Brain microvascular endothelial cell (primary cell): ENCODE measurements around the gene FIBCD1.
A peak's percentile ranks its signal among the peaks of the same experiment; 100 is the strongest.

Experiments used
- DNase-seq: peaks from one replicate; pipeline ENCODE4 v3.0.0-alpha.2; 2020
- H3K27ac ChIP-seq: fragments of 250-450 bp; sonication (Bioruptor Pico); 2 replicates; pipeline ENCODE4 v1.5.1; 2020; ENCODE audit warnings: mild to moderate bottlenecking, moderate library complexity
- H3K27me3 ChIP-seq: fragments of 250-450 bp; sonication (Bioruptor Pico); replicated peaks from 2 replicates; pipeline ENCODE4 v1.5.1; 2020; ENCODE audit warnings: mild to moderate bottlenecking
- H3K36me3 ChIP-seq: fragments of 250-450 bp; sonication (Bioruptor Pico); replicated peaks from 2 replicates; pipeline ENCODE4 v1.5.1; 2020; ENCODE audit warnings: mild to moderate bottlenecking
- H3K4me3 ChIP-seq: 2 replicates; pipeline ENCODE4 v1.5.1; 2011; ENCODE audit warnings: low read depth, mild to moderate bottlenecking, control low read depth, low read length, moderate library complexity
- in situ Hi-C: cut with HindIII; loops from 2 replicates; pipeline ENCODE4 v1.10.0; 2017; ENCODE audit warnings: low sequenced_read_pairs, low pct_ligation_motif_present
- TF ChIP-seq, protein P1 (sequence below): IDR thresholded peaks from 2 replicates; pipeline ENCODE4 v1.5.1; 2011; ENCODE audit warnings: low read depth, mild to moderate bottlenecking, moderate library complexity, low read length, control low read depth, inconsistent platforms; ENCODE audit errors: missing control alignments

Gene FIBCD1

DNA sequence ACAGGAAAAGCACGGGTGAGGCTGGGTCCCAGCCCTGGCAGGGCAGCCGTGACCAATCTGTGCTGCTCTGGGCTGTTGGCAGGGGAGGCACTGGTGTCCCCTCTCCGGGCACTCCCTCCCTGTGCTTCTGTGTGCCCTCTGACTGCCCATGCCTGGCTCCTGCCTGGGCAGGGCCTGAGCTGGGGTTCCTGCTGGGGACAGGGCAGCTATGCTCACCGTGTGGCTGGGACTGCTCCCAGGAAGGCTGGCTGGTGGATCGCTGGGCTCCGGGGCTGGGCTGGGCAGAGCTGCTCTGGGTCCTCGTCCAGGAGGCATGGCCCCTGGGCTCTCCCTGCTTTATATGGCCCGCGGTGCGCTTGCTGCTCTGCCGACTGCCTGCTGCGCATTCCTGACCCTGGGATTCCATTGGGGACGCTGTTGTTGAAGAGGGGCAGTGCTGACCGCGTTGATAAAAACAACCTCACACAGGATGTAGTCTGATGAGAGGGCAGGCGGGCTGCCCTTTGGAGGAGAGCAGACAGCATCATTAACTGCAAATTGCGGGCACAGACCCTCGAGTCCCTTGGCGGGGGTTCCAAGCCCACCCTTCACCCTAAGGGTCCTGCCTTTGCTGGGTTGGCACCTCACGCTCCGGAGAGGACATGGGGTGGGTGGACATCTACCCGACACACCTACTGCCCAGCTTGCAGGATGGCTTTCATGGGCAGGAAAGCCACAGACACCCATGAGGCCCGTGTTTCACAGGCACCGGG lies 43.4 kb downstream of the FIBCD1 start:
- no peak overlapping the region for H3K4me3 ChIP-seq
- TF ChIP-seq, protein P1, sequence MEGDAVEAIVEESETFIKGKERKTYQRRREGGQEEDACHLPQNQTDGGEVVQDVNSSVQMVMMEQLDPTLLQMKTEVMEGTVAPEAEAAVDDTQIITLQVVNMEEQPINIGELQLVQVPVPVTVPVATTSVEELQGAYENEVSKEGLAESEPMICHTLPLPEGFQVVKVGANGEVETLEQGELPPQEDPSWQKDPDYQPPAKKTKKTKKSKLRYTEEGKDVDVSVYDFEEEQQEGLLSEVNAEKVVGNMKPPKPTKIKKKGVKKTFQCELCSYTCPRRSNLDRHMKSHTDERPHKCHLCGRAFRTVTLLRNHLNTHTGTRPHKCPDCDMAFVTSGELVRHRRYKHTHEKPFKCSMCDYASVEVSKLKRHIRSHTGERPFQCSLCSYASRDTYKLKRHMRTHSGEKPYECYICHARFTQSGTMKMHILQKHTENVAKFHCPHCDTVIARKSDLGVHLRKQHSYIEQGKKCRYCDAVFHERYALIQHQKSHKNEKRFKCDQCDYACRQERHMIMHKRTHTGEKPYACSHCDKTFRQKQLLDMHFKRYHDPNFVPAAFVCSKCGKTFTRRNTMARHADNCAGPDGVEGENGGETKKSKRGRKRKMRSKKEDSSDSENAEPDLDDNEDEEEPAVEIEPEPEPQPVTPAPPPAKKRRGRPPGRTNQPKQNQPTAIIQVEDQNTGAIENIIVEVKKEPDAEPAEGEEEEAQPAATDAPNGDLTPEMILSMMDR, result no peak
- in situ Hi-C loops, result no loop called here
- peaks cover 38% of the 10 kb centered on the region for H3K36me3 ChIP-seq
- DNase-seq, result peak; percentile 7
- peaks cover 44% of the 10 kb centered on the region for H3K27me3 ChIP-seq
- H3K27ac ChIP-seq, result peak overlapping the region; percentile 7

DNA sequence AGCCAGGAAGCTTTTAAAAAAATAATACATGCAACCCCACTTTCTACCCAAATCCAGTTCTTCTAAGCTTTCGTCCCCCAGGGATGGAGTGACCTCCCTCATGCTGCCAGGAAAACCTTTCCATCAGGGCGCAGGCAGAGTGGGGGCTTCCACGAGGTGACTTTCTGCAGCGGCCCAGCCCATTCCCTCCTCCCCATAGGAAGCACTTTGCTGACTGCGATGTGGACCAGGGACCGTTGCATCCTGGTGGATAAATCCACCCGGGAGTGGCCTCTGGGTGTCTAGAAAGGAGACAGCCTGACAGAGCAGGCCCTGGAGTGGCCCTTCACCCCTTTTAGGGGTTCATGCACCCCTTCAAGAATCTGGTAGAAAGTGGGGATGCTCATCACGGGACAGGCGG lies 44.0 kb downstream of the FIBCD1 start:
- H3K27me3 ChIP-seq, result peaks cover 38% of the 10 kb centered on the region
- DNase-seq, result no peak
- peak overlapping the region; percentile 7 for H3K27ac ChIP-seq
- peaks cover 44% of the 10 kb centered on the region for H3K36me3 ChIP-seq
- TF ChIP-seq, protein P1, result no peak
- in situ Hi-C loops, result no loop called here
- no peak overlapping the region for H3K4me3 ChIP-seq

DNA sequence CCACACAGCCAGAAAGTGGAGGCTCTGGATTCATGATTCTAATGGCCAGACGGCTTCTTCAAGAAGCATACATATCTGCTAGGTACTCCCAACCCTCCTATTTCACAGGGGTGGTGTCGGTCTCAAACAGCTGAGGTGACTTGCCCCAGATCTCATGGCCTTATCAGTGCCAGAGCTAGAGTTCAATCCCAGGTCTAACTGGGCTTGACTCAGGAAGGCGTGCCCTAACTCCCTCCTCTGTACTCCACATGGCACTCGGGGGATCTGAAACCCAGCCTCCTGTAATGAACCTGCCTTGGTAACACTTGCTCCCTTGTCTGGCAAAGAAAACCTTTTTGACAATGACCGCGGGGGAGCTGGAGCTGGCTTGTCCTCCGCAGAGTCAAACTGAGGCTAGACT lies 44.5 kb downstream of the FIBCD1 start:
- DNase-seq, result no peak
- Histone ChIP-seq H3K27me3 (peaks cover 33% of the 10 kb centered on the region), H3K36me3 (peaks cover 48% of the 10 kb centered on the region), H3K4me3 (no peak overlapping the region), H3K27ac (no peak overlapping the region)
- TF ChIP-seq, protein P1, result no peak
- in situ Hi-C loops, result no loop called here

DNA sequence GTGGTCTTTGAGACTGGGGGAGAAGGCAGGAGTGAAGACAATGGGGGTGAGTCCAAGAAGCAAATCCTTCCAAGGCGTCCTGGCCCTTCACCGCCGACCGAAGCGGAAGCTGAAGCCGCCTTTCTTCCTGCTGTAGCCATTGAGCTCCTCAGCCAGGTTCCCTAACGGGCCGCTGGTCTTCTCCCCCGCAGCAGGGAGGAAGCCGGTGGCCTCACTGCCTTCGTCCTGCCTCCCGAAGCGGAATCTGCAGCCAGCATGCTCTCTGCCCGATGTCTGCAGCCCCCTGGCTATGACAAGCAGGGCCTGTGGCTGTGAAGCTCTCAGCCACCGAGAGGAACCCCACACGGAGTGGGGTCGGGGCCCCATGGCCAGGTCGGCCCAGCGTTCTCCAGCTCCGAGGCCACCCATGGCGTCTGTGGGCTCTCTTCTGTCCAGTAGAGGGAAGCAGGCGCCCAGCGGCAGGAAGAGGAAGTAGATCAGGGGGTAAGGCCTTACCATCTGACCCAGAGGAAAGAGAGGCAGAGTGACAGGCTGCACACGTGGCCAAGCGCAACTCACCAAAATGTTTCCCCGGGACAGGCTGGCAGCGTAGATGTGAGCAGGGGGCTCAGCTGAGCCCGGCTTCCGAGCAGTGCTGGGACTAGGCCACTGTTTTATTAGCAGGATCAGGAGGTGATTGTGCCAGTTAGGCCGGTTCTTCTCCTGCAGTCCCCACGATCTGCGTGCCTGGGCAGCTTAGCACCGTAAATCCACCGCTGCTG lies 45.5 kb downstream of the FIBCD1 start:
- H3K27me3 ChIP-seq, result peaks cover 27% of the 10 kb centered on the region
- H3K27ac ChIP-seq, result no peak overlapping the region
- no peak for DNase-seq
- in situ Hi-C loops, result no loop called here
- TF ChIP-seq, protein P1, result peak; percentile 72
- H3K4me3 ChIP-seq, result no peak overlapping the region
- H3K36me3 ChIP-seq, result peaks cover 57% of the 10 kb centered on the region

DNA sequence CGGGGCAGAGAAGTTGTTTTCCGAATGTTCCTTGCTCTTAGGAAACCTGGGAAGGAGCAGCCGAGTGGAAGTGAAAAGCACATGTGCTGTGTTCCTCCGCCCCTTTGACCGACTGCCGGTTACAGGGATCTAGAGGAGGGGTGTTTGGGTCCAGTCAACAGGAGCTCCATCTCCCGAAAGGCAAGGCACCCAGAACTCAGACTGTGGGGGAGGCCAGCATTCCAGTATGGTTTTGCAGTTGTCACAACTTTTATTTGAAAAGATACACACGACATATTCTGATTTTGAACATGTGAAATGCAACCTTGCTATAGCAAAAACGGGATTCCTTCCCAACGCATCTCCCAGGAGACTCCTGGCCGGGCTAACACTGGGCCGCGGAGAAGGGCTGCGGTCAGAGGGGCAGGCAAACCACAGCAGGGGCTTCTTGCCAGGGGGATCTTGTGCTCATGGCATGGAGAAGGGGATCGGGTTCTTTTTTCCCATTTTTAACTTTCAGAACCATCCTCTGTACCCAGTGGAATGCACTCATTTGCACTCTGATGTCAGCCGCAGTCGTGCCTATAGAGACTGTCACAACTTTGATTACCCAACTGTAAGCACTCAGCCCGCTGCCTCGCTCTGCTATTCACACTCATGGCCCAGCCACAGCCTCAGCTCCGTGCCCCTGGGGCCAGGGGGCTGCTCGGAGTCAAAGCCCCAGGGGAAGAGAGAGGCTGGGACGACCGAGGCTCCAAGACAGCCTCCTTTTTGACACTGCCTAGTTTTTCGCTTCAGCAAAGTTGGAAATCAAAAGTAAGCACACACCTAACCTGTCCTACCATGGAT lies 46.4 kb downstream of the FIBCD1 start:
- Histone ChIP-seq H3K36me3 (peaks cover 65% of the 10 kb centered on the region), H3K27ac (no peak overlapping the region)

More for the DNA sequence above, 46.4 kb downstream of the FIBCD1 start:
- TF ChIP-seq, protein P1, result no peak
- DNase-seq, result no peak
- Histone ChIP-seq H3K27me3 (peaks cover 22% of the 10 kb centered on the region), H3K4me3 (no peak overlapping the region)
- in situ Hi-C loops, result no loop called here
